Fibroblast of lung (primary cell): ENCODE results near the gene AFAP1. TPM values are rescaled to one million over a fixed set of nuclear protein-coding genes. Genes with fewer than 3 reads are reported as not detected.

Experiments used
- DNase-seq, 2 donors: peaks; one replicate each; pipeline versions ENCODE4 v3.0.0 to v3.0.0-alpha.2; 2010; ENCODE audit warnings: low read depth in 2 of 2
- H2AFZ ChIP-seq: 2 replicates; pipeline ENCODE4 v1.5.1; 2012; ENCODE audit warnings: low read length, control low read depth, inconsistent platforms
- H3K27ac ChIP-seq: 2 replicates; pipeline ENCODE4 v1.5.1; 2011; ENCODE audit warnings: low read length, control low read depth; ENCODE audit not compliant: insufficient read depth
- H3K27me3 ChIP-seq: 2 replicates; pipeline ENCODE4 v1.5.1; 2011; ENCODE audit warnings: mild to moderate bottlenecking, low read length; ENCODE audit not compliant: control insufficient read depth, insufficient read depth
- H3K36me3 ChIP-seq: 2 replicates; pipeline ENCODE4 v1.5.1; 2011; ENCODE audit warnings: low read length; ENCODE audit not compliant: control insufficient read depth, insufficient read depth
- H3K4me1 ChIP-seq: 2 replicates; pipeline ENCODE4 v1.5.1; 2011; ENCODE audit warnings: low read length; ENCODE audit not compliant: control insufficient read depth, insufficient read depth; ENCODE audit errors: extremely low read depth
- H3K4me2 ChIP-seq: 2 replicates; pipeline ENCODE4 v1.5.1; 2011; ENCODE audit warnings: low read length, control low read depth; ENCODE audit not compliant: insufficient read depth; ENCODE audit errors: extremely low read depth
- H3K4me3 ChIP-seq, 4 experiments: fragments of 200-600 bp in 1 of 4; sonication (generic) in 1 of 4; replicated peaks in 1 of 4; 2 replicates each; pipeline ENCODE4 v1.5.1; 2011 to 2016; ENCODE audit warnings: low read length in 4 of 4, low read depth in 3 of 4, mild to moderate bottlenecking in 3 of 4, control low read depth in 2 of 4, inconsistent platforms in 1 of 4, mixed read lengths in 1 of 4; ENCODE audit not compliant: insufficient read depth in 1 of 4; ENCODE audit errors: control extremely low read depth in 1 of 4
- H3K79me2 ChIP-seq: 2 replicates; pipeline ENCODE4 v1.5.1; 2012; ENCODE audit warnings: mild to moderate bottlenecking, low read length, inconsistent platforms; ENCODE audit not compliant: control insufficient read depth, insufficient read depth
- H3K9ac ChIP-seq: 2 replicates; pipeline ENCODE4 v1.5.1; 2011; ENCODE audit warnings: mild to moderate bottlenecking, low read length, control low read depth; ENCODE audit not compliant: insufficient read depth
- H3K9me3 ChIP-seq: 2 replicates; pipeline ENCODE4 v1.5.1; 2012; ENCODE audit warnings: low read depth, low read length; ENCODE audit not compliant: control insufficient read depth, insufficient read depth
- H4K20me1 ChIP-seq: 2 replicates; pipeline ENCODE4 v1.5.1; 2011; ENCODE audit warnings: low read length; ENCODE audit not compliant: control insufficient read depth, insufficient read depth; ENCODE audit errors: extremely low read depth
- EZH2 ChIP-seq: IDR thresholded peaks from 2 replicates; pipeline ENCODE4 v1.5.1; 2012; ENCODE audit warnings: low read length, control low read depth, mild to moderate bottlenecking; ENCODE audit errors: missing control alignments
- polyA plus RNA-seq, 2 donors: library from polyadenylated mRNA; depleted of rRNA in 1 of 2; stranded (reverse) in 1 of 2; unstranded in 1 of 2; fragments of >200 nt; gene quantifications; 2 replicates each; pipeline ENCODE4 v1.2.1, GENCODE V29; 2011 to 2012; ENCODE audit warnings: missing spikeins in 1 of 2
- total RNA-seq: library from RNA; depleted of rRNA; stranded (reverse); fragments of >200 nt; gene quantifications from 2 replicates; pipeline ENCODE4 v1.2.1, GENCODE V29; 2014
- TF ChIP-seq, protein P1 (sequence below), 2 donors: IDR thresholded peaks in 1 of 2; conservative IDR thresholded peaks in 1 of 2; 1 replicate in 1 of 2; 2 replicates in 1 of 2; pipeline ENCODE4 v1.5.1; 2011 to 2012; ENCODE audit warnings: low read length in 2 of 2, control low read depth in 1 of 2, inconsistent platforms in 1 of 2, low read depth in 1 of 2, mild to moderate bottlenecking in 1 of 2

Gene AFAP1
- total and polyA plus RNA-seq, 2 donors (not counting 1 experiment from before 2014, with no cell fraction given): 21.8 to 30.1 TPM

DNA sequence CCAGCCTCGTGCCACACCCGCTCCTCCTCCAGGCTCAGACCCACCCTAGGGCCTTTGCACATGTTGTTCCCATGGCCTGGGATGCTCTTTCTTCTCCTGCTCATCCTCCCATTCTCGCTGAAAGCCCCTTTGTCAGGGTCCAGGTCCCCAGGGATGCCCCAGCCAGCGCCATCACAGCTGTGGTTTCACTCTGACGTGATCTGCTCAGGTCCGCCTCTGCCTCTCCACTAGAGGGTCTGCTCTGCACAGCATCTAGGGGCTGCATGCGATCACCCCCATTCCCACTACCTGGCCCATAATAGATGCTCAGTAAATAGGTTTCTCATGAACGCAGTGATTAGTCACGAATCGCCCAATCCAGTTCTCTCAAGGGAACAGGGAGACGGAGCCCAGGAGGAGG, 222.5 kb downstream of the AFAP1 start:
- no peaks in the 10 kb centered on the region for H3K36me3 ChIP-seq
- no peaks in the 10 kb centered on the region for H3K4me1 ChIP-seq
- no peak overlapping the region for H3K4me3 ChIP-seq
- TF ChIP-seq EZH2: no peak
- TF ChIP-seq, protein P1, sequence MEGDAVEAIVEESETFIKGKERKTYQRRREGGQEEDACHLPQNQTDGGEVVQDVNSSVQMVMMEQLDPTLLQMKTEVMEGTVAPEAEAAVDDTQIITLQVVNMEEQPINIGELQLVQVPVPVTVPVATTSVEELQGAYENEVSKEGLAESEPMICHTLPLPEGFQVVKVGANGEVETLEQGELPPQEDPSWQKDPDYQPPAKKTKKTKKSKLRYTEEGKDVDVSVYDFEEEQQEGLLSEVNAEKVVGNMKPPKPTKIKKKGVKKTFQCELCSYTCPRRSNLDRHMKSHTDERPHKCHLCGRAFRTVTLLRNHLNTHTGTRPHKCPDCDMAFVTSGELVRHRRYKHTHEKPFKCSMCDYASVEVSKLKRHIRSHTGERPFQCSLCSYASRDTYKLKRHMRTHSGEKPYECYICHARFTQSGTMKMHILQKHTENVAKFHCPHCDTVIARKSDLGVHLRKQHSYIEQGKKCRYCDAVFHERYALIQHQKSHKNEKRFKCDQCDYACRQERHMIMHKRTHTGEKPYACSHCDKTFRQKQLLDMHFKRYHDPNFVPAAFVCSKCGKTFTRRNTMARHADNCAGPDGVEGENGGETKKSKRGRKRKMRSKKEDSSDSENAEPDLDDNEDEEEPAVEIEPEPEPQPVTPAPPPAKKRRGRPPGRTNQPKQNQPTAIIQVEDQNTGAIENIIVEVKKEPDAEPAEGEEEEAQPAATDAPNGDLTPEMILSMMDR (conservative IDR thresholded peaks at IDR 0.05 in 1 of 2, IDR thresholded peaks at IDR 0.05 in 1 of 2; ENCODE audit: low read depth in 1 of 2, low read length in 2 of 2): no peak
- no peaks in the 10 kb centered on the region for H4K20me1 ChIP-seq
- no peak overlapping the region for H3K4me2 ChIP-seq
- H3K9me3 ChIP-seq: no peaks in the 10 kb centered on the region
- no peak for DNase-seq
- H2AFZ ChIP-seq: no peak overlapping the region
- H3K9ac ChIP-seq: no peak overlapping the region
- H3K79me2 ChIP-seq: no peaks in the 10 kb centered on the region
- H3K27ac ChIP-seq: no peak overlapping the region
- H3K27me3 ChIP-seq: no peaks in the 10 kb centered on the region

DNA sequence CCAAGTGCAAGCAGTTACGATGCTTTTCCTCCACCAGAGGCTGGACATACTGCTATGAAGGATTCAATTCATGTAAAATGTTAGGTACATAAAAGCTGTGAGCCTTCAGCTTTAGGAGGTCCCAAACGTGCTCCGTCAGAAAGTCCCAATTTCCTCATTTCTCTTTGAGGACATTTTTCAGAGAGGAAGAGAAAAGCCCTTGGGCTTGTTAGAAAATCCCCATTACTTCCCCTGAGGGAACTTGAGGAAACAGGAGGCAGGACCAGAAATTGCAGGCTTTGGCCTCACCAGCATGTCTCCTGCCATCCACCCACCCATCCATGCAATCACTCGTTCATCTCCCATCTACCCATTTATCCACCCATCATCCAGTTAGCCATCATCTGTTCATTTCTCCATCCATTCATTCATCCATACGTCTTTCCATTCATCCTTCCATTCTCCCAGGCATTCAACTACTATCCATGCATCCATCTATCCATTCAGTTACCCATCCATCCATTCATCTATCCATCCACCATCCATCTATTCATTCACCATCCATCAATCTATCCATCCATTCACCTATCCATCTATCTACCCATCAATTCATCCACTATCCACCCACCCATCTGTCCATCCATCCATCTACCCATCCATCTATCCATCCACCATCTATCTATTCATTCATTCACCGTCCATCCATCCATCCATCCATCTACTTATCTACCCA, 223.5 kb downstream of the AFAP1 start:
- H3K27ac ChIP-seq: no peak overlapping the region
- H3K36me3 ChIP-seq: no peaks in the 10 kb centered on the region
- no peak overlapping the region for H3K4me3 ChIP-seq
- H3K4me2 ChIP-seq: no peak overlapping the region
- no peaks in the 10 kb centered on the region for H3K9me3 ChIP-seq
- H3K27me3 ChIP-seq: no peaks in the 10 kb centered on the region
- H4K20me1 ChIP-seq: no peaks in the 10 kb centered on the region
- no peak overlapping the region for H2AFZ ChIP-seq
- H3K4me1 ChIP-seq: no peaks in the 10 kb centered on the region
- no peak for DNase-seq
- TF ChIP-seq, protein P1 (conservative IDR thresholded peaks at IDR 0.05 in 1 of 2, IDR thresholded peaks at IDR 0.05 in 1 of 2; ENCODE audit: low read depth in 1 of 2, low read length in 2 of 2): no peak
- TF ChIP-seq EZH2: no peak
- H3K9ac ChIP-seq: no peak overlapping the region
- no peaks in the 10 kb centered on the region for H3K79me2 ChIP-seq

DNA sequence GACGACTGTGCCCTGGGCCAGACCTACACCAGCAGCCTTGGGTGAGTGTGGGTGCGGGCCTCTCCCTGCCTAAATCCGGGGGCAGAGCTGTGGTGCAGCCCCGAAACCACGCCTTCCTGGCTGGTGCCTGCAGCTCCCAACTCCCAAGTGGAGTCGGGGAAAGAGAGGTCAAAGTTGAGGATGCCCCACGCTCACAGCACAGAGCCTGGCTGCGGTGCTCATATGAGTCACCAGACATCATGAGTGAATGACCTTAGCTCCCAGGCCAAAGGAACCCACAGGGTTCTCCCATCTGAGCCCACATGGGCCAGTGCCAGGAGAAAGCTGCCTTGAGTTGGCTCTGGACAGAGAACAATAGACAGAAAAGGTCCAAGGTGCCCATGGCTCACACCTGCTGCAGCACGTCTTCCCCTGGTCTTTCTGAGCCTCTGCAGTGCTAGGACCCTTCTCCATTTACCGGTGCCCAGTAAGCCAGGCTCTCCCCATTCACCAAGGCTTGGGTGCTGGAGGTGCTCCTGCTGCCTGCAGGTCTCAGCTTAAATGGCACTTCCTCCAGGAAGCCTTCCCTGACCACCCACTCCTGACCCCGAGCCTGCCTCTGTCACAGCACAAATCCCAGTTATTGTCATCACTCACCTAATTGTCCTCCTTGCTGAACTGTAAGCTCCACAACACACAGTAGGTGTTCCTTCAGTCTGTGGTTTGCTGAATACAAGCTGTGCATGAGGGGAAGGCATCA, 224.2 kb downstream of the AFAP1 start:
- no peak for DNase-seq
- Histone ChIP-seq H3K27me3 (no peaks in the 10 kb centered on the region), H3K4me1 (no peaks in the 10 kb centered on the region), H3K79me2 (no peaks in the 10 kb centered on the region), H3K9me3 (no peaks in the 10 kb centered on the region), H4K20me1 (no peaks in the 10 kb centered on the region), H2AFZ (no peak overlapping the region), H3K36me3 (no peaks in the 10 kb centered on the region), H3K27ac (no peak overlapping the region), H3K4me3 (no peak overlapping the region), H3K4me2 (no peak overlapping the region), H3K9ac (no peak overlapping the region)
- TF ChIP-seq, protein P1 (conservative IDR thresholded peaks at IDR 0.05 in 1 of 2, IDR thresholded peaks at IDR 0.05 in 1 of 2; ENCODE audit: low read depth in 1 of 2, low read length in 2 of 2): no peak
- TF ChIP-seq EZH2: no peak
